Fibroblast of lung (primary cell): ENCODE measurements around the gene PPP1R7. TPM values are rescaled to one million over a fixed set of nuclear protein-coding genes. Genes with fewer than 3 reads are reported as not detected.

Source experiments
- DNase-seq, 2 donors: peaks; one replicate each; pipeline versions ENCODE4 v3.0.0 to v3.0.0-alpha.2; 2010; ENCODE audit warnings: low read depth in 2 of 2
- H2AFZ ChIP-seq: 2 replicates; pipeline ENCODE4 v1.5.1; 2012; ENCODE audit warnings: low read length, control low read depth, inconsistent platforms
- H3K27ac ChIP-seq: 2 replicates; pipeline ENCODE4 v1.5.1; 2011; ENCODE audit warnings: low read length, control low read depth; ENCODE audit not compliant: insufficient read depth
- H3K27me3 ChIP-seq: 2 replicates; pipeline ENCODE4 v1.5.1; 2011; ENCODE audit warnings: mild to moderate bottlenecking, low read length; ENCODE audit not compliant: control insufficient read depth, insufficient read depth
- H3K36me3 ChIP-seq: 2 replicates; pipeline ENCODE4 v1.5.1; 2011; ENCODE audit warnings: low read length; ENCODE audit not compliant: control insufficient read depth, insufficient read depth
- H3K4me1 ChIP-seq: 2 replicates; pipeline ENCODE4 v1.5.1; 2011; ENCODE audit warnings: low read length; ENCODE audit not compliant: control insufficient read depth, insufficient read depth; ENCODE audit errors: extremely low read depth
- H3K4me2 ChIP-seq: 2 replicates; pipeline ENCODE4 v1.5.1; 2011; ENCODE audit warnings: low read length, control low read depth; ENCODE audit not compliant: insufficient read depth; ENCODE audit errors: extremely low read depth
- H3K4me3 ChIP-seq, 4 experiments: fragments of 200-600 bp in 1 of 4; sonication (generic) in 1 of 4; replicated peaks in 1 of 4; 2 replicates each; pipeline ENCODE4 v1.5.1; 2011 to 2016; ENCODE audit warnings: low read length in 4 of 4, low read depth in 3 of 4, mild to moderate bottlenecking in 3 of 4, control low read depth in 2 of 4, inconsistent platforms in 1 of 4, mixed read lengths in 1 of 4; ENCODE audit not compliant: insufficient read depth in 1 of 4; ENCODE audit errors: control extremely low read depth in 1 of 4
- H3K79me2 ChIP-seq: 2 replicates; pipeline ENCODE4 v1.5.1; 2012; ENCODE audit warnings: mild to moderate bottlenecking, low read length, inconsistent platforms; ENCODE audit not compliant: control insufficient read depth, insufficient read depth
- H3K9ac ChIP-seq: 2 replicates; pipeline ENCODE4 v1.5.1; 2011; ENCODE audit warnings: mild to moderate bottlenecking, low read length, control low read depth; ENCODE audit not compliant: insufficient read depth
- H3K9me3 ChIP-seq: 2 replicates; pipeline ENCODE4 v1.5.1; 2012; ENCODE audit warnings: low read depth, low read length; ENCODE audit not compliant: control insufficient read depth, insufficient read depth
- H4K20me1 ChIP-seq: 2 replicates; pipeline ENCODE4 v1.5.1; 2011; ENCODE audit warnings: low read length; ENCODE audit not compliant: control insufficient read depth, insufficient read depth; ENCODE audit errors: extremely low read depth
- CTCF ChIP-seq, 2 donors: IDR thresholded peaks in 1 of 2; conservative IDR thresholded peaks in 1 of 2; 1 replicate in 1 of 2; 2 replicates in 1 of 2; pipeline ENCODE4 v1.5.1; 2011 to 2012; ENCODE audit warnings: low read length in 2 of 2, control low read depth in 1 of 2, inconsistent platforms in 1 of 2, low read depth in 1 of 2, mild to moderate bottlenecking in 1 of 2
- EZH2 ChIP-seq: IDR thresholded peaks from 2 replicates; pipeline ENCODE4 v1.5.1; 2012; ENCODE audit warnings: low read length, control low read depth, mild to moderate bottlenecking; ENCODE audit errors: missing control alignments
- polyA plus RNA-seq, 2 donors: library from polyadenylated mRNA; depleted of rRNA in 1 of 2; stranded (reverse) in 1 of 2; unstranded in 1 of 2; fragments of >200 nt; gene quantifications; 2 replicates each; pipeline ENCODE4 v1.2.1, GENCODE V29; 2011 to 2012; ENCODE audit warnings: missing spikeins in 1 of 2
- total RNA-seq: library from RNA; depleted of rRNA; stranded (reverse); fragments of >200 nt; gene quantifications from 2 replicates; pipeline ENCODE4 v1.2.1, GENCODE V29; 2014

The PPP1R7 gene
- total and polyA plus RNA-seq, 2 donors (not counting 1 experiment from before 2014, with no cell fraction given): 70.7 to 141 TPM

DNA sequence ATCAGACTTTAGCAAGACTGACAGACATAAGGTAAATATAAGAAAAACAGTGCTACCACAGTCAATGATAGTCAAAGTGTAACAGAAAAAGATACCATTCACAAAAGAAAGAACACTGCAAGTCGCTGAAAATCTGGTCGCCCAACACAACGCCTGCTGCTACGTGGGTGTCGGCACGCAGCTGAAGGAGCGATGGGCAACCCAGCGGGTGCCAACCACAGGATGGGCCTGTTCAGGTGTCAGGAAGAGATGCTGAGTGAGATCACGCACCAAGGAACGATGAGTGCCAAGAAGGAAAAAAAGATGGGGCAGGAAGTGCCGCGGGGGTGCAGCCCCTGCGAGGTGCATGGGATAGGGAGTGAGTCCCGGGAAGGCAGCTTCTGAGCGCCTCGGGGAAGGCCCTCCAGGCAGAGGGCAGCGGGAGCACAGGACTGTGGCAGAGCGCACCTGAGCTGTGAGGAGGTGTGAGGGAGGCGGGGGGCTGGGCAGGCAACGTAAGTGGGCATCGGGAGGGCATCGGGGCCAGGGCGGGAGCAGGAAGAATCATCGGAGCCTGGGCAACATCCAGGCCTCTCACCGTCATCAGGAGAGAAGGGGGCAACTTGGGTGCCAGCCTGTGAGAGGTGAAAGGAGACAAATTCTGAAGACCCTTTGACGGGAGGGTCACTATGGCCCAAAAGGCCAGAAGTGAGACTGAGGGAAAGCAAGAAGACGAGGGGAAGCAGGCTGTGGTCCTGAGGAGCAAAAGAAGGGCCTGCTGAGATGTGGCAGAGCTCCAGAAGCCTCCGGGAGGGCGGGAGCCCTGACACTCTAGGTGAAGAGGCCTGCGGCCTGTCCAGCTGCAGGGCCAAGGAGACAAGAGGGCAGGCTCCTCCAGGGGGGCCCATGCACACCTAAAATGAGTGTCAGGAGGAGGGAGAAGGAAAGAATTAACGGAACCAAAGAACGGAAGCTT, 33.4 kb upstream of the PPP1R7 start:
- H3K9me3 ChIP-seq: no peaks in the 10 kb centered on the region

DNA sequence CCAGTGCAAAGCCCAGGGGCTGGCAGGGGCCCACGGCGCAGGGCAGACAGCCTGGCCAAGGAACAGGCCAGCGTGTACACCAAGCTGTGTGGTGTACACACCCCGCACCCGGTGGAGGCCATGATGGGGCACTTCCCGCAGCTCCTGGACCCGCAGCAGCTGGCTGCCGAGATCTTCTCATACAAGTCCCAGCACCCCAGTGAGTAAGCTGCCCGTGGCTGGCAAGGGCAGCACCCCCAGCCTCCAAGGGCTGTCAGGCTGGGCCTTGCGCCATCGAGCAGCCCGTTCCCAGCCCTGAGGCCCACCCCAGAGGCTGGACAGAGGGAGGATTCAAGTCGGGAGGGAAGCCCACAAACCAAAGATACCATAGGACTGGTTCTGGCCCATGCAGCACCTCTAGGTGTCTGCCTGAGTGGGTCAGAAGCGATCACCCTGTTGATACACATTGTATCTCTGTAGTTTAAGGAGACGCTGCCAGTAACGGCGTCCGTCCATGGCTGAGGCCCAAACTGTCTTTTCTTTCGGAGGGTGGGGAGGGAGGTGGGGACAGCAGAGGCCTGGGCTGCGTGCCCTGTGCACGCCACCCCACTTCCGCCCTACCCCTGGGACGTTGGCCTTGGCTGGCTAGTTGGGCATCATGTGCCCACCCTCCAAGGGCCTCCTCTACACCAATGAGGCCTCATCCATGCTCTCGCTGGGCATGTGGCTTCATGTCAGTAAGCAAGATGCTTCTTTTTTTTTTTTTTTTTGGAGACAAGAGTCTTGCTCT, 31.3 kb upstream of the PPP1R7 start:
- no peaks in the 10 kb centered on the region for H4K20me1 ChIP-seq
- no peaks in the 10 kb centered on the region for H3K27me3 ChIP-seq
- no peak overlapping the region for H3K27ac ChIP-seq
- no peak overlapping the region for H2AFZ ChIP-seq
- no peaks in the 10 kb centered on the region for H3K79me2 ChIP-seq
- no peak overlapping the region for H3K4me3 ChIP-seq
- no peaks in the 10 kb centered on the region for H3K4me1 ChIP-seq
- TF ChIP-seq EZH2: no peak
- TF ChIP-seq CTCF (conservative IDR thresholded peaks at IDR 0.05 in 1 of 2, IDR thresholded peaks at IDR 0.05 in 1 of 2; ENCODE audit: low read depth in 1 of 2, low read length in 2 of 2): no peak
- H3K4me2 ChIP-seq: no peak overlapping the region
- H3K36me3 ChIP-seq: no peaks in the 10 kb centered on the region
- no peaks in the 10 kb centered on the region for H3K9me3 ChIP-seq
- no peak overlapping the region for H3K9ac ChIP-seq
- DNase-seq: no peak

More for the DNA sequence above, 33.4 kb upstream of the PPP1R7 start:
- no peak for TF ChIP-seq CTCF (conservative IDR thresholded peaks at IDR 0.05 in 1 of 2, IDR thresholded peaks at IDR 0.05 in 1 of 2; ENCODE audit: low read depth in 1 of 2, low read length in 2 of 2)
- Histone ChIP-seq H3K4me3 (no peak overlapping the region), H3K4me1 (no peaks in the 10 kb centered on the region), H3K4me2 (no peak overlapping the region), H3K27ac (no peak overlapping the region), H2AFZ (no peak overlapping the region), H3K27me3 (no peaks in the 10 kb centered on the region), H3K79me2 (no peaks in the 10 kb centered on the region), H3K9ac (no peak overlapping the region), H4K20me1 (no peaks in the 10 kb centered on the region), H3K36me3 (no peaks in the 10 kb centered on the region)
- DNase-seq: no peak

- no peak overlapping the region for H2AFZ ChIP-seq
- no peak overlapping the region for H3K9ac ChIP-seq
- TF ChIP-seq CTCF (conservative IDR thresholded peaks at IDR 0.05 in 1 of 2, IDR thresholded peaks at IDR 0.05 in 1 of 2; ENCODE audit: low read depth in 1 of 2, low read length in 2 of 2): no peak
- no peak for TF ChIP-seq EZH2
Measured at GRCh38 chr2:241120440-241120839, 29.8 kb upstream of the PPP1R7 start.

More at GRCh38 chr2:241120440-241120839, 29.8 kb upstream of the PPP1R7 start:
- Histone ChIP-seq H3K27ac (no peak overlapping the region), H3K9me3 (no peaks in the 10 kb centered on the region), H4K20me1 (no peaks in the 10 kb centered on the region), H3K79me2 (no peaks in the 10 kb centered on the region), H3K27me3 (no peaks in the 10 kb centered on the region), H3K4me3 (no peak overlapping the region), H3K4me1 (no peaks in the 10 kb centered on the region), H3K36me3 (no peaks in the 10 kb centered on the region), H3K4me2 (no peak overlapping the region)
- DNase-seq: no peak
